ENCODE measurements around the gene MAPK9. TPM values are rescaled to one million over a fixed set of nuclear protein-coding genes. Genes with fewer than 3 reads are reported as not detected.

The MAPK9 gene
- total RNA-seq, 1 experiment from 2014 or later = 38.6 TPM

DNA sequence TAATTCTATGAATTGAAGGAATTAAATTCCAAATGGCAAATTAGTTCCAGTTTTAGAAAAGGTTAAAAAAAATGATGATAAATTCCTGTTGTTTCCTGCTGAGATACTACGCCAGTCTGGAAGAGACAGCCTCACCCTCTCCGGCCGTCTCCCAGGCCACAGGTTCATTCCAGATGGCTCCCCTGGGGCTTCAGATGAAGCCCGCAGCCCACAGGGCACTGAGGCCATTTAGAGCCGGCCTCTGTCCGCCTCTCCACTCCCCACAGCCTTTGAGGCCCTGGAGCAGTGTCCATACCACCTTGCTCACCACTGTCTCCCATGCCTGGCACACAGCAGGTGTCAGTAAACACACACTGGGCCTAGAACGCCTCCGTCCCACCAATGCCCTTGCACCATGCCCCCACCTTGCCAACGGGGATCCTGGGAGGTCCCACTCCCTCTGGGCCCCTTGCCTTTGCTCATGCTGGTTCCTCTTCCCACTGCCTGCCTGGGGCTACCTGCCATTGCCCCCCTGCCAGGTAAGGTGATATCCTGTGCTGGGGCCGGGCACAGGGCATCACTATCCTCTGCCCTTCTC lies 35.2 kb upstream of the MAPK9 start:
- Histone ChIP-seq H3K79me2 (ENCODE audit: insufficient read depth, low read length) (no peaks in the 10 kb centered on the region; the same call in 1 of the 2 replicates), H3K18ac (ENCODE audit: insufficient read length, low read depth, low read length) (no peak overlapping the region), H2BK15ac (ENCODE audit: low read depth, low read length) (no peak overlapping the region), H4K91ac (ENCODE audit: insufficient read length, low read depth, low read length) (no peak overlapping the region), H3K79me1 (ENCODE audit: insufficient read depth, low read depth, low read length, poor library complexity, severe bottlenecking) (no peaks in the 10 kb centered on the region), H3K27ac (ENCODE audit: insufficient read length, low read depth, low read length) (no peak overlapping the region), H4K5ac (ENCODE audit: insufficient read length, low read depth, low read length) (no peak overlapping the region), H3K27me3 (ENCODE audit: insufficient read depth, low read length) (no peaks in the 10 kb centered on the region), H3K4me1 (ENCODE audit: insufficient read depth, low read length) (peaks cover 7% of the 10 kb centered on the region), H2BK120ac (ENCODE audit: low read depth, low read length, poor library complexity, severe bottlenecking) (no peak overlapping the region), H3T11ph (ENCODE audit: low read length) (no peak overlapping the region), H3K23me2 (ENCODE audit: insufficient read length, low read depth, low read length, poor library complexity, severe bottlenecking) (no peaks in the 10 kb centered on the region), H2BK20ac (ENCODE audit: low read depth, low read length, poor library complexity, severe bottlenecking) (no peak overlapping the region), H3K4ac (ENCODE audit: low read depth, low read length) (no peak overlapping the region), H3K9me3 (ENCODE audit: control insufficient read depth, low read depth, low read length) (no peaks in the 10 kb centered on the region), H2BK5ac (ENCODE audit: insufficient read length, low read length) (no peak overlapping the region), H3K56ac (ENCODE audit: insufficient read length, low read depth, low read length) (no peak overlapping the region), H2AK5ac (ENCODE audit: insufficient read length, low read length) (no peak overlapping the region), H3K14ac (ENCODE audit: insufficient read depth, low read length) (no peak overlapping the region), H2BK12ac (ENCODE audit: insufficient read length, low read depth, low read length) (no peak overlapping the region), H3K9ac (ENCODE audit: extremely low read depth, insufficient read length, low read length) (no peak overlapping the region), H3K23ac (ENCODE audit: insufficient read length, low read depth, low read length) (no peak overlapping the region), H3K4me2 (ENCODE audit: insufficient read depth, insufficient read length, low read length) (no peak overlapping the region), H4K8ac (replicated peaks; ENCODE audit: insufficient read length, low read depth, low read length) (no peak overlapping the region), H2AFZ (ENCODE audit: low read length) (no peak overlapping the region), H4K20me1 (ENCODE audit: control insufficient read depth, insufficient read depth, insufficient read length) (no peaks in the 10 kb centered on the region)
- Mint-ChIP-seq H3K4me3 (no peak overlapping the region), H3K36me3 (ENCODE audit: insufficient read depth in 1 of 3, low read depth in 3 of 3) (peaks cover 77 to 88% (median 84%) of the 10 kb centered on the region in 3 experiments), H3K9me3 (no peaks in the 10 kb centered on the region), H3K27me3 (ENCODE audit: low read depth) (no peaks in the 10 kb centered on the region), H3K27ac (peak overlapping the region; percentile 27 to 91 (median 82); a peak in 6 of 7 replicates), H3K4me1 (peaks cover 24 to 27% of the 10 kb centered on the region in 2 experiments)
- no peak for TF ChIP-seq CTCF (conservative IDR thresholded peaks at IDR 0.05)
- no peak for DNase-seq
- WGBS (ENCODE audit: extremely low coverage, insufficient read length, low lambda C conversion rate) = no CpG with 5 or more reads among the region's 10 CpGs

Data from H9 (cell line).